Nephron progenitor cell (in vitro differentiated cells): Measurements from ENCODE around the gene MCTP1.
A peak's percentile ranks its signal among the peaks of the same experiment; 100 is the strongest.

ENCODE experiments used
- DNase-seq: peaks from one replicate; pipeline ENCODE4 v3.0.0; 2021
- H3K27ac Mint-ChIP-seq: 2 replicates; pipeline ENCODE4 v1.8.0; 2021; ENCODE audit warnings: mild to moderate bottlenecking, moderate library complexity, mixed read lengths
- H3K27me3 Mint-ChIP-seq: 2 replicates; pipeline ENCODE4 v1.8.0; 2021; ENCODE audit warnings: mild to moderate bottlenecking, low read depth, mixed read lengths; ENCODE audit not compliant: poor library complexity
- H3K36me3 Mint-ChIP-seq: 2 replicates; pipeline ENCODE4 v1.8.0; 2021; ENCODE audit warnings: low read depth, mixed read lengths
- H3K4me1 Mint-ChIP-seq: 2 replicates; pipeline ENCODE4 v1.8.0; 2021; ENCODE audit warnings: mixed read lengths
- H3K4me3 Mint-ChIP-seq: 2 replicates; pipeline ENCODE4 v1.8.0; 2021; ENCODE audit warnings: mild to moderate bottlenecking, moderate library complexity, mixed read lengths
- H3K9me3 Mint-ChIP-seq: 2 replicates; pipeline ENCODE4 v1.8.0; 2021; ENCODE audit warnings: mild to moderate bottlenecking, moderate library complexity, mixed read lengths
- TF ChIP-seq, protein P1 (sequence below): fragments of 200-600 bp; sonication (generic); IDR thresholded peaks from 2 replicates; pipeline ENCODE4 v1.5.0; 2021; ENCODE audit warnings: antibody characterized with exemption

The MCTP1 gene

DNA sequence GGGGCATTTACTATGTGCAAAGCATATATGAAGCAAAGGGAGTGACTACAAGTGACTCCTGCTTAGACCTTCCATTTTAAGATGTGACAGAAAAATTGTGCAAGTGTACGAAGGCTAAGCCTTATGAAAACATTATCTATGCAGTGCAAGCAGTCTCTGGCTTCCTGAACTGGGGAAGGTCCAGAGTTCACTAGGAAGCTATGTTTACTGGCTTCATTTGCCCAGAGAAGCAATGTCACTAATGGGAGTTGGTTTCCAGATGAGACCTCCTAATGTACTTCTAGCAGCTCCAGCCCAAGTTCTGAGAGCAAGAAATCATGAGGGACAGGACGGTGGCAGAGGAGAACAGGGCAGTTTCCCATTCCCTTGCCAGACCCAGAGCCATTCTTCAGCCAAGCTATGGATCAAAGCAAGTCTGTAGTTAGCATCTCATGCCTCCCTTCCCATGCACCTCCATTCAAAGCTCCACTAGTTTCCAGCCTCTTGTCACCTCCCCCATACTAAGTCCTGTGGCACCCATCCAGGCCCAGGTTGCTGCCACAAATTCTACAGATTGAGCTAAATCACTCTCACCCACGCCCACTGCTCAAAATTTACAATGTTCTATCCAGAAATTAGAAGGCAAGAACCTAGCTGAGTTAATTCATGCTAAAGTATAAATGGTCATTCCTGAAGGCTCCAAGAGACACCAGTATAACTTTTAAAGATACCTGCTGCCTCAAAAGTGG lies 21.8 kb downstream of the MCTP1 start:
- no peaks in the 10 kb centered on the region for H3K4me1 Mint-ChIP-seq
- H3K27ac Mint-ChIP-seq = no peak overlapping the region
- no peak for DNase-seq
- TF ChIP-seq, protein P1, sequence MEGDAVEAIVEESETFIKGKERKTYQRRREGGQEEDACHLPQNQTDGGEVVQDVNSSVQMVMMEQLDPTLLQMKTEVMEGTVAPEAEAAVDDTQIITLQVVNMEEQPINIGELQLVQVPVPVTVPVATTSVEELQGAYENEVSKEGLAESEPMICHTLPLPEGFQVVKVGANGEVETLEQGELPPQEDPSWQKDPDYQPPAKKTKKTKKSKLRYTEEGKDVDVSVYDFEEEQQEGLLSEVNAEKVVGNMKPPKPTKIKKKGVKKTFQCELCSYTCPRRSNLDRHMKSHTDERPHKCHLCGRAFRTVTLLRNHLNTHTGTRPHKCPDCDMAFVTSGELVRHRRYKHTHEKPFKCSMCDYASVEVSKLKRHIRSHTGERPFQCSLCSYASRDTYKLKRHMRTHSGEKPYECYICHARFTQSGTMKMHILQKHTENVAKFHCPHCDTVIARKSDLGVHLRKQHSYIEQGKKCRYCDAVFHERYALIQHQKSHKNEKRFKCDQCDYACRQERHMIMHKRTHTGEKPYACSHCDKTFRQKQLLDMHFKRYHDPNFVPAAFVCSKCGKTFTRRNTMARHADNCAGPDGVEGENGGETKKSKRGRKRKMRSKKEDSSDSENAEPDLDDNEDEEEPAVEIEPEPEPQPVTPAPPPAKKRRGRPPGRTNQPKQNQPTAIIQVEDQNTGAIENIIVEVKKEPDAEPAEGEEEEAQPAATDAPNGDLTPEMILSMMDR = no peak
- H3K9me3 Mint-ChIP-seq = no peaks in the 10 kb centered on the region
- no peak overlapping the region for H3K4me3 Mint-ChIP-seq
- no peaks in the 10 kb centered on the region for H3K36me3 Mint-ChIP-seq
- H3K27me3 Mint-ChIP-seq = peaks cover 7% of the 10 kb centered on the region

DNA sequence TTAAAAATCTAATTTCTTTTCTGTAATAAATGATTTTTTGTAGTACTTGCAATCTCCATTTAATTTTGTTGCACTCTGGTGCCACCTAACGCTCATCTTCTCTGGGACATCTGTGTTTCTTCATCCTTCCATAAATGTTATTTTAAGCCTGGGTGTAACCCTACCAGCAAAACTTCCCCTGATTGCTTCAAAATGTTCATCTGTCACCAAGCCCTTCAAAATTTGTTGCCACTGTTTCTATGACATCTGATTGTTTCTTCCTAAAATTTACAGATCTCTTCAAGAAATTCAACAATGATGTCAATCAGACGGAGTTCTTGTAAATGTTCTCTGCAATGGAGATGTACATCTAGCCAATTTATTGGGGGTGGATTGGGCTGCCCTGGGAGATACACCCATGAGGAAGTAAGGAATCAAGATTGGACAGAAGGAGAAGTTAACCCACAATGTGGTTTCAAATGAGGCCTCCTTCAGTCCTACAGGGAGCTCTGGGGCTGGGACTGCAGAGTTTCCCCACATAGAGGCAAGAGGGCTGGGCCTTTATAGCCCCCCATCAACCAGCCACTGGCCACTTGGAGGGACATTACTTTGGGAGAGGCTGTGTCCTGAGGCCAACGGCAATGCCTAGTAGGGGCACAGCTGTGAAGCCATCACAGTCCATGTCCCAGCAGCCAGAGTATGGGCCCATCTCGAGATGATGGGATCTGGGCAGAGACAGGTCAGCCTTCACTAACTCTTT lies 23.3 kb downstream of the MCTP1 start:
- DNase-seq = no peak
- Mint-ChIP-seq H3K9me3 (no peaks in the 10 kb centered on the region), H3K4me3 (no peak overlapping the region), H3K27ac (no peak overlapping the region), H3K4me1 (no peaks in the 10 kb centered on the region), H3K27me3 (peaks cover 7% of the 10 kb centered on the region), H3K36me3 (no peaks in the 10 kb centered on the region)
- TF ChIP-seq, protein P1 = peak; percentile 29

DNA sequence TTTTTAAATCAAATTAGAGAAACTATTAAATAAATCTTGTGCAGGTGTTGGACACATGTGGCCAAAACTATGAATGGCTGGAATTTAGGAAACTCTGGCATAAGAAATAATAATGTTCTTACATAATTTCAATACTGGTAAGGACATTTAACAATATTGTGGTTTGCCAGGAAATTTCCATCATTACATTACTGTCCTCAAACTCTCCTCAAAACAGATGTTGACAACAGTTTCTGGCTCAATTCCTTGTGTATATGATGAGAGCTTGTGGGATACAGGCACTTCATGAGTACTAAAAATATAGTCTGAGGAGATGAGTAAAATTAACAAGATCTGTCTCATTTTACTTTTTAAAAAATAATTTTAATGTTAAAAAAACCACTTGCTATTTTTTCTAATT lies 27.9 kb downstream of the MCTP1 start:
- Mint-ChIP-seq H3K27ac (no peak overlapping the region), H3K36me3 (no peaks in the 10 kb centered on the region), H3K4me1 (no peaks in the 10 kb centered on the region), H3K4me3 (no peak overlapping the region), H3K27me3 (peaks cover 14% of the 10 kb centered on the region), H3K9me3 (no peaks in the 10 kb centered on the region)
- TF ChIP-seq, protein P1 = no peak
- DNase-seq = no peak

DNA sequence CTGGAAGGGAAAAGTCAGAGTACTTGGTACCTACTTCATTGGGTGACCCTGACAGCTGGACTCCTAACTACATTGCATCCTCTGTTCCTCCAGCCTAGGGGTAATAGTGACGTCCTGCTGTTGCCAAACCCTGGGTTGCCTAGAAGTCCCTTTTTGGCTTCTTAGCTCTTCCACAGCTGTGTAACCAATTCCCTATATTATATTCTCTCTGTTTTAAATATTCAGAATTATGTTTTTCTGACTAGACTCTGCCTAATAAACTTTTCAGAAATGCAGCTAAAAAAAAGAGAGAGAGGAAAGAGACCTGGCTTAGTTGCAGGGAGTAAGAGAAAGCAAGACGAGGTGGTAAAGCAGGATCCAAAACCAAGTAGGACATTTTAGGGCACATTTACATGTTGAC lies 28.4 kb downstream of the MCTP1 start:
- H3K4me3 Mint-ChIP-seq = no peak overlapping the region
- TF ChIP-seq, protein P1 = no peak
- H3K4me1 Mint-ChIP-seq = no peaks in the 10 kb centered on the region
- H3K27ac Mint-ChIP-seq = no peak overlapping the region
- H3K36me3 Mint-ChIP-seq = no peaks in the 10 kb centered on the region
- H3K27me3 Mint-ChIP-seq = peaks cover 14% of the 10 kb centered on the region
- no peak for DNase-seq
- no peaks in the 10 kb centered on the region for H3K9me3 Mint-ChIP-seq

DNA sequence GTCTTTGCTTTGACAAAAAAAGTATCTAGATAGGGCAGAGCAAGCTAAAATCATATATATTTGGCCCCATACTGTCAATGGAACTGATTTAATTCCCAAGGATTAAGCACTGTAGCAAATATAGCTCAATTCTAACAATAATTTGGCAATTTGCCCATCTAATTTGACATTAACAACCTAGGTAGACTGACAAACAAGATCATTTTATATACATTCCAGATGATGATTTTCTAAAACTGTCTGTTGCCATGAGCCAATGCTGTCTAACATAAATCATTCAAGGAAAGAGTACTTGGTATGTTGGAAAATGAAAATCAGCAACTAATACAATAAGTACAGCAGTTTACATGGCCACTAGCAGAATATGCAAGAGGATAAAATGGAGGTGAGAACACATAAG lies 32.1 kb downstream of the MCTP1 start:
- Mint-ChIP-seq H3K4me3 (no peak overlapping the region), H3K27me3 (peaks cover 16% of the 10 kb centered on the region), H3K9me3 (peaks cover 20% of the 10 kb centered on the region), H3K4me1 (no peaks in the 10 kb centered on the region), H3K36me3 (no peaks in the 10 kb centered on the region), H3K27ac (no peak overlapping the region)
- TF ChIP-seq, protein P1 = no peak
- no peak for DNase-seq

DNA sequence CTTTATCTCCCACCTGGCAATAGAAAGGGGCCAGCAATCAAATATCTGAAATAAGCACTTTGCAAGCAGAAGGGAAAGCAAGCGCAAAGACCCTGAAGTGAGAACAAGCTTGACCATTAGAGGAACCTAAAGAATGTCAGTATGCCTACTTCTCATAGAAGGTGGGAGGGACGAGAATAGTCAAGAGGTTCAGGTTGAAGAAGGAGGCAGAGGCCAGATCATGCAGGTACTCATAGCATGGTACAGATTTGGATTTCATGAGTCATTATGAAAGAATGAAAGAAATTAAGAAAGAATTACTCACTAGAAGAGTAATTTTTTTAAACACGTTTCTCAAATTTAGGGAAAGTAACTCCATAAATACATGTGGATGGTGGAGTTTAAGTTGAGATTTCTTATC lies 33.7 kb downstream of the MCTP1 start:
- TF ChIP-seq, protein P1 = no peak
- Mint-ChIP-seq H3K36me3 (no peaks in the 10 kb centered on the region), H3K4me1 (no peaks in the 10 kb centered on the region), H3K4me3 (no peak overlapping the region), H3K27ac (no peak overlapping the region), H3K27me3 (peaks cover 15% of the 10 kb centered on the region), H3K9me3 (peaks cover 20% of the 10 kb centered on the region)
- DNase-seq = no peak
